HG03135 (cell line): ENCODE measurements around the gene EMC6.
"Not testable (repeated sequence)": the region's sequence is repeated elsewhere in the genome, so short reads cannot be mapped to it uniquely, and the experiment has no call there.

Experiments used
- ATAC-seq: cut with Tn5 transposase; IDR thresholded peaks from one replicate; pipeline ENCODE4 v1.9.1; 2021; ENCODE audit warnings: mild to moderate bottlenecking, moderate library complexity; ENCODE audit not compliant: unreplicated experiment

The EMC6 gene

GRCh38 chr17:3679531-3680126 lies 11.0 kb downstream of the EMC6 start:
- ATAC-seq, result no peak

- ATAC-seq, result no peak
Measured at GRCh38 chr17:3681057-3681456, 12.4 kb downstream of the EMC6 start.

GRCh38 chr17:3681565-3681964 lies 13.0 kb downstream of the EMC6 start:
- no peak for ATAC-seq

- ATAC-seq, result no peak
Measured at GRCh38 chr17:3682033-3682432, 13.4 kb downstream of the EMC6 start.

- no peak for ATAC-seq
Measured at GRCh38 chr17:3683054-3683511, 14.5 kb downstream of the EMC6 start.

- no peak for ATAC-seq
Measured at GRCh38 chr17:3685174-3685573, 16.6 kb downstream of the EMC6 start.

- ATAC-seq, result no peak
Measured at GRCh38 chr17:3688027-3688553, 19.5 kb downstream of the EMC6 start.

GRCh38 chr17:3688852-3689261 lies 20.2 kb downstream of the EMC6 start:
- no peak for ATAC-seq

GRCh38 chr17:3689262-3690093 lies 20.9 kb downstream of the EMC6 start:
- no peak for ATAC-seq

- no peak for ATAC-seq
Measured at GRCh38 chr17:3690094-3690715, 21.6 kb downstream of the EMC6 start.

- no peak for ATAC-seq
Measured at GRCh38 chr17:3691617-3692067, 23.0 kb downstream of the EMC6 start.

GRCh38 chr17:3692346-3692745 lies 23.7 kb downstream of the EMC6 start:
- ATAC-seq, result no peak

GRCh38 chr17:3693141-3693540 lies 24.5 kb downstream of the EMC6 start:
- no peak for ATAC-seq

GRCh38 chr17:3693829-3694231 lies 25.2 kb downstream of the EMC6 start:
- peak; percentile 42 for ATAC-seq

GRCh38 chr17:3695129-3695722 lies 26.6 kb downstream of the EMC6 start:
- no peak for ATAC-seq

GRCh38 chr17:3695723-3696411 lies 27.3 kb downstream of the EMC6 start, which contains the start of gene P2RX5:
Gene P2RX5, minus strand, starts transcription at chr17:3696155. Its CDS starts 150 bp downstream, at chr17:3696005.
- no peak for ATAC-seq

- ATAC-seq, result no peak
Measured at GRCh38 chr17:3697103-3697476, 28.5 kb downstream of the EMC6 start.

- ATAC-seq, result no peak
Measured at GRCh38 chr17:3698139-3698538, 29.5 kb downstream of the EMC6 start.

- ATAC-seq, result no peak
Measured at GRCh38 chr17:3699951-3700350, 31.3 kb downstream of the EMC6 start.

- not testable (repeated sequence) for ATAC-seq
Measured at GRCh38 chr17:3702041-3702539, 33.5 kb downstream of the EMC6 start.
